Posterior vena cava (tissue), 2 donors: ENCODE results near the gene C4orf50. TPM values are rescaled to one million over a fixed set of nuclear protein-coding genes. Genes with fewer than 3 reads are reported as not detected.

Experiments used
- DNase-seq: peaks from one replicate; pipeline ENCODE4 v3.0.0-alpha.2; 2020; ENCODE audit warnings: low spot score
- intact Hi-C, 2 donors: fragments of 100-400 bp; cut with DNase I; formaldehyde crosslinking; loops; one replicate each; pipeline versions ENCODE4 v1.14.1 to v1.14.2; 2022 to 2023
- total RNA-seq, 2 donors: library from RNA; stranded (reverse); fragmentation: NEBNext Ultra II Directional; extraction: Animal tissue kit (Norgen Biotek cat#: 25700); gene quantifications; one replicate each; pipeline ENCODE4 v1.2.1, GENCODE V29; 2021
- donor health status: DM: yes; HTN: yes; CAD: no.
- donor health status: DM: yes; HTN: yes; CAD: no.

Gene C4orf50
- total RNA-seq, 2 donors from 2014 or later, result not detected

- intact Hi-C loops, result no loop called here
- DNase-seq, result no peak
Observed at GRCh38 chr4:5932035-5932568, 86.1 kb downstream of the C4orf50 start.

- intact Hi-C loops, result no loop called here
- DNase-seq, result no peak
Observed at GRCh38 chr4:5931526-5931925, 86.7 kb downstream of the C4orf50 start.

DNA sequence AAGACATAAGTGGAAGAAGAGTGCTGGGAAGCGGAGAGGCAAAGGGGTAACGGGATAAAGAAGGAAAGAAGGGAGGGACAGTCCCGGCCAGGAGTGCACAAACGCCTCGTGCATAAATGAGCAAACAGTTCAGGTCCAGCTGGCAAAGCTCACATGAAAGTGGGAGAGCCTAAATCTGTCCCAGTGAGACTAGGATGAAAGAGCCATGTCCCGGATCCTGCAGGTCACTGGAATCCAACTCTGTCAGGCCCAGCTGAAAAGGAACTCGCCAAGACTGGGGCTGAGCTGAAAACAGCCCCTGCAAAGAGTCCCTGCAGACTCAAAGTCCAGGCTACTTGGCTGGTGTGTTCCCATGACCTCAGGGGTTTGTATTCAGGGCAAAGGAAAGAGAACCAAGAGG, 87.4 kb downstream of the C4orf50 start:
- intact Hi-C loops, result no loop called here
- no peak for DNase-seq

DNA sequence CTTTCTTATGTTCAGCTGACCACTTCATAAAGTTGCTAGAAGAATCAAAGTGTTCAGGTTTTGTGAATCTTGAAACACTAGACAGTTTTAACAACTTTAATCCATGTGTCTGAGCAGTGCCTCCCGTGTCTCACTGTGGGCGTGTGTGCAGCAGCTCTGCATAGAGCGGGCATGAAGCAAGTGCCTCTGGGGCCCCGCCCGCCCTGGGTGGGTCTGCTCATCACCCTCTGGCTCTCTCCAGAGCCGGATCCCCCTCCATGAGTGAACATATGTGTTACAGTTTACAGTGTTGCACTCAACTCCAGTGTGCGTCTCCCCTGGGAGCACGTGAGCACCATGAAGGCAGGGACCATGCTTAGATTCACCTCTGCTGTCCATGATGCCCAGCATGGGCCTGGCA, 87.8 kb downstream of the C4orf50 start:
- no peak for DNase-seq
- intact Hi-C loops, result no loop called here

- intact Hi-C loops, result no loop called here
- no peak for DNase-seq
Observed at GRCh38 chr4:5928844-5929420, 89.3 kb downstream of the C4orf50 start.

GRCh38 chr4:5928274-5928673, 90.0 kb downstream of the C4orf50 start:
- DNase-seq, result no peak
- intact Hi-C loops, result no loop called here

DNA sequence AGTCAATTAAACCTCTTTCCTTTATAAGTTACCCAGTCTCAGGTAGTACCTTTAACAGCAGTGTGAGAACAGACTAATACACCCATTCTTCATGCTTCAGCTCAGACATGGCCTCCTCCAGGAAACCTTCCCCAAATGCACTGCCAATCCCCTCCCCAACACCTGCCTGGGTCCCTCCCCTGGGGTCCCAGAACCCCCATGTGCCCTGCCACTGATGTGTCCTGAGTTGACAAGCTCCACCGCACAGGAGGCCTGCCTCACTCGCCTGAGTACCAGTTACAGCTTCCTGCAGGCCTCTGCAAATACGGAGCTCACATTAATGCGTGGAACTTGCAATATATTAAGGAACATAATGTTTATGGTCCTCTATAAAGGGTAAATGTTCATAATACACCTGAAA, 90.5 kb downstream of the C4orf50 start:
- intact Hi-C loops, result no loop called here
- no peak for DNase-seq

GRCh38 chr4:5927116-5927515, 91.1 kb downstream of the C4orf50 start:
- intact Hi-C loops, result no loop called here
- no peak for DNase-seq

DNA sequence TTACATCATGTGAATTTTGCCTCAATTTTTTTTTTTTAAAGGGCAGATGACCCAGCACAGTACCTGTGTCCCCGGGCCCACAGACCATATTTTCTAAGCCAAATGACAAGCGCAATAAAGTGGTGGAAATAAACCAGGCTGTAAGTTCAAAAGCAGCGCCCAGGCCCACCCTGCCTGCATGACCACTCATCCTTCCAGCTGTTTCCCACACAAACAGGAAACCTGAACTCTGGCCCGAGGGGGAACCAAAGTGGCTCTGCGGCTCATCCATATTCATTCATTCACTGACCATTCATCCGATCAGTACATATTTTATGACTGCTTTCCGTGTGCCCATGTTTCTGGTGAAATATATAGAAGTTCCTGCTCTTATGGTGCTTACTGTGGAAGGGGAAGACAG, 91.6 kb downstream of the C4orf50 start:
- DNase-seq, result no peak

DNA sequence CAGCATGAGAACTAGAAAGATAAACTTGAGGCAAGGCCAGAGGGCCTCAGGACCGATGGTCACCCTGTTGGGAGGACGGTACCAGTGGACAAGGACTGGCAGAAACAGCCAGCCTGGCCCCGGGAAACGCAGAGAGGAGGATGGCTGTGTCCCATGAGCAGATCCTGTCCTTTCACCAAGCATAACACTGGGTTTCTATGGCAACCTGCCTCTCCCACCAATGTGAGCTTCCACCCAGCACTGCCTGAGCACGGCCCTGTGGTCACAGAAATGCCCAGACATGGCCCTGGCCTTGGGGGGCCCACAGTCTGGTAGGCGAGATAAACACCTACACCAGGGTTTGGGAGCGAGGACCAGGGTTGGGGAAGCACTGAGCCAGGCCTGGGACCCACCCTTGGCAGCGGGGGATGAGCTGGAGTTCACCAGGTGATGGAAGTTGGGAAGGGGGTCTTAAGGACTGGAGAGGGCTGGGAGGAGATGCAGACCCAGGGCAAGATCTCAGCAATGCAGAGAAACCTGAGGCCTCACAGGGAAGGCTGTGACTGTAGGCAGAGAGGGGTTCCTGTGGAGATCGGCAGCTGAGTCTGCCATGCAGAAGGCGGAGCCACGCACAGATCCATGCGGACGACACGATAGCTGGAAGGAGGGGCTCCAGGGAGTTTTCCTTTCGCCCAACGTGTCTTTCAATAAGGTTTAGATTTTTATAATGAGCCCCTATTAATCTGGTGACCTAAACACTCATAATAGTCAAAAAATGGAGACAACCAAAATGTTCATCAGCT, 92.6 kb downstream of the C4orf50 start:
- peak; percentile 62 for DNase-seq
- intact Hi-C loops, result no loop called here

More for the DNA sequence above, 91.6 kb downstream of the C4orf50 start:
- intact Hi-C loops, result no loop called here

- DNase-seq, result peak; percentile 44
Observed at GRCh38 chr4:5924461-5925125, 93.6 kb downstream of the C4orf50 start.

DNA sequence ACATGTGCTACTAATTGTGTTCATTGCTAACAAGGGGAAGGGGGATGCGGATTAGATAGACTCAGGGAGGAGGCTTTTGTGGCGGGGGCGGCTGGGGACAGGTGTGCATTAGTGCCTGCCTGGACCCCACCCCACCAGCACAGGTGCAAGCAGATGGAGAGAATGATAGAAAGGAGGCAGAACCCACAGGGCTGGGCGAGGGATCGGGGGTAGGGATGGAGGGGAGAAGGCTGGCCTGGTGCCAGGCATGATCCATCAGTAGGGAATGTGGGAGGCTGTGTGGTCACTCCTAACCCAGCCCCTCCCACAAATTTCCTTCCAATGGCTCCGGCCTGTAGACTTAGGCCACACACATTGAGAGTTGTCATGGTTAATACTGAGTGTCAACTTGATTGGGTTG, 94.9 kb downstream of the C4orf50 start:
- DNase-seq, result peak; percentile 62
- intact Hi-C loops, result no loop called here

More at GRCh38 chr4:5924461-5925125, 93.6 kb downstream of the C4orf50 start:
- intact Hi-C loops, result no loop called here

DNA sequence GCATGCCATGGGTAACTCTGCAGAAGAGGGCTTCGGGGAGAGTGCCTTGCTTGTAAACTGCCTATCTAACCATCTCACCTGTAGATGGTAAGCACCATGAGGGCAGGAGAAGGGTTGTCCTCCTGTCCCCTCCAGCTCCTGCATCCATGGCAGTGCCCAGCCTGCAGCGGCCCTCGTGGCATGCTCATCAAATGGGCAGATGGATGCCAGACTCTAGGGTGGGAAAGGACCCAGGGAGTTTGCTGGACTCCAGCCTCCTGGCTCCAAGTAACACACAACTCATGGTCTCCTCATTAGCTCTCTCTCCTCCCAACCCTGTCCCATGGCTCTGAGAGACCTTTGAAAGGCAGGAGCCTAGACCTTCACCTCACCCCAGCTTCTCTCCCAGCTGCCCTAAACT, 95.7 kb downstream of the C4orf50 start:
- intact Hi-C loops, result no loop called here
- peak; percentile 36 for DNase-seq

GRCh38 chr4:5921981-5922380, 96.2 kb downstream of the C4orf50 start:
- DNase-seq, result no peak
- intact Hi-C loops, result no loop called here

DNA sequence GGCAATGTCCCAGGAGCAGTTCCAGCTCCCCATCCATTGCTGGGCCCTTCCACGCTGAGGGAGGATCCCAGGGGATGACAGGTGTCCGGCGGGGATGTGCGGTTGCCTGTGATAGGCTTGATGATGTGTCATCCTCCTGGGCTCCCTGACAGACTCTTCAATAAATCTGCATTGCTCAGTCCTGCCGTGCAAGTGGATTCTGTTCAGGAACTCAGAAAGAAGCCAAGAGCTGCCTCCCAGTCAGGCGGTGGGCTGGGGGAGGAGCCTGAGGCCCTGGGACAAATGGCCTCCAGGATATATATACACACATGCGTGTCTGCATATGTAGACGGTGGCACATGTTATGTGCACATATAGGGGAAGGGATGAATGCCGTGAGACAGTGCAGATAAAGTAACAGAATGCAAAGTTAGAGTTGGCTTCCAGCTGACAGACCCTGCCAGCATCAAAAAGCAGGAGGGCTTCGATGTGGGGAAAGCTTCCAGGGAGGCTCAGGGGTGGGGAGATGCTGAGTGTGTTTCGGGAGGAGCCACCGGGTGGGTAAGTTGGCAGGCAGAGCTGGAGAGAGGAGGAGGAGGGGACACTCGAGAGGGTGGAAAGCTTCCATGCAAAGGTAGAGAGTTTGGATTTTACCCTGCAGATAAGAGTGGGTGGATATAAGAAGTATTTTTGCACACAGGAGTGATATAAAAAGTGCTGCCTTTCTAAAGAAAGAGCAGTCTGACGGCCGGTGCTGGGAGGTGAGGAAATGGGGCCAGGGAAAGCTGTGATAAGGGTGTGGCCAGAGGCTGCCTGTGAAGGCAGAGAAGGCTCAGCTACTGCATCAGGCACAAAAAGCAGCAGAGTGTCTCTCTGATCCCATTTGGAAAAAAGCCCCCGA, 96.9 kb downstream of the C4orf50 start:
- intact Hi-C loops, result no loop called here

GRCh38 chr4:5919571-5919970, 98.7 kb downstream of the C4orf50 start:
- DNase-seq, result no peak
- intact Hi-C loops, result no loop called here

More for the DNA sequence above, 96.9 kb downstream of the C4orf50 start:
- no peak for DNase-seq

DNA sequence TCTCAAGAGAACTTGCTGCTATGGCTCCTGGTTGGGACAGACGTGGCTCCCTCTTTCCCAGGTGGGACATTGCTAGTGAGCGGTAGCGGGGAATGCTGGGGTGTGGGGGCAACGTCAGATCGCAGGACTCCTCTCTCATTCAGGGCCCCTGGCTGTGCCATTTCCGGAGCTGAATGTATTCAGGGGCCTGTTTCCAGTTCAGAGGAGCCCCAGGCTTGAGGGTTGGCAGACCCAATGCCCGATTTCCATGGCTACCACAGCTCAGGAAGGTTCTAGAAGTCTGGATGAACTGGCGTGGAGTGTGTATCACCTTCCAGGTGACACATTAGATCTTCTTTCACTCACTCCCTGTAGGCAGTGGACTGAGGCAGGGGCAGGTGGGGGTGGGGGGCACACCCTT, 99.2 kb downstream of the C4orf50 start:
- intact Hi-C loops, result no loop called here
- no peak for DNase-seq

- DNase-seq, result no peak
- intact Hi-C loops, result no loop called here
Observed at GRCh38 chr4:5918331-5918985, 99.8 kb downstream of the C4orf50 start.

- no peak for DNase-seq
- intact Hi-C loops, result no loop called here
Observed at GRCh38 chr4:5917672-5918071, 100.6 kb downstream of the C4orf50 start.
